OCI-LY3 (cell line): Measurements from ENCODE around the gene ANKS1B.

Experiments used
- H2AFZ ChIP-seq: fragments of 200-600, 300-600 bp; shearing (Covaris generic); 2 replicates; pipeline ENCODE4 v1.6.0; 2014; ENCODE audit warnings: antibody characterized with exemption, low read depth, low read length
- H3K27ac ChIP-seq: fragments of 200-600, 300-600 bp; sonication (generic); 2 replicates; pipeline ENCODE4 v1.5.1; 2014; ENCODE audit warnings: mild to moderate bottlenecking, low read length, moderate library complexity, mixed read lengths
- H3K27me3 ChIP-seq: fragments of 200-600, 300-600 bp; sonication (generic); 2 replicates; pipeline ENCODE4 v1.6.1; 2014; ENCODE audit warnings: low read depth, low read length, mixed read lengths
- H3K36me3 ChIP-seq: fragments of 200-600, 300-600 bp; sonication (generic); replicated peaks from 2 replicates; pipeline ENCODE3; 2014; ENCODE audit warnings: low read depth, low read length, mixed read lengths
- H3K4me1 ChIP-seq: fragments of 300-600, 200-600 bp; sonication (generic); 2 replicates; pipeline ENCODE4 v1.6.1; 2014; ENCODE audit warnings: low read length, mixed read lengths
- H3K4me2 ChIP-seq: fragments of 200-600, 300-600 bp; sonication (generic); 2 replicates; pipeline ENCODE4 v1.6.1; 2014; ENCODE audit warnings: low read length, mixed read lengths
- H3K4me3 ChIP-seq: fragments of 300-600, 200-600 bp; sonication (generic); 2 replicates; pipeline ENCODE4 v1.5.1; 2014; ENCODE audit warnings: antibody characterized with exemption, mild to moderate bottlenecking, low read length, moderate library complexity
- H3K79me2 ChIP-seq: fragments of 300-600, 200-600 bp; shearing (Covaris generic); 2 replicates; pipeline ENCODE4 v1.6.1; 2014; ENCODE audit warnings: mild to moderate bottlenecking, low read length, mixed read lengths
- H3K9ac ChIP-seq: fragments of 300-600, 200-600 bp; shearing (Covaris generic); 2 replicates; pipeline ENCODE4 v1.6.0; 2014; ENCODE audit warnings: mild to moderate bottlenecking, low read length, moderate library complexity
- H3K9me3 ChIP-seq: fragments of 200-600, 300-600 bp; shearing (Covaris generic); 2 replicates; pipeline ENCODE4 v1.6.1; 2014; ENCODE audit warnings: low read length, mixed read lengths; ENCODE audit not compliant: insufficient read depth
- H4K20me1 ChIP-seq: fragments of 200-600, 300-600 bp; sonication (generic); 2 replicates; pipeline ENCODE4 v1.6.1; 2016; ENCODE audit warnings: low read length, mixed read lengths; ENCODE audit not compliant: insufficient read depth
- CTCF ChIP-seq: fragments of 200-600, 300-600 bp; sonication (generic); IDR thresholded peaks from 2 replicates; pipeline ENCODE4 v1.5.1; 2014; ENCODE audit warnings: antibody characterized with exemption, low read length, low read depth
- EZH2phosphoT487 ChIP-seq: fragments of 200-600 bp; shearing (Covaris generic); IDR thresholded peaks from 2 replicates; pipeline ENCODE4 v1.6.1; 2018; ENCODE audit warnings: antibody characterized with exemption, mixed run types, low read depth

ANKS1B gene

GRCh38 chr12:98772818-98773217 lies 1211.9 kb downstream of the ANKS1B start:
- Histone ChIP-seq H3K27me3 (no peaks in the 10 kb centered on the region), H3K27ac (no peak overlapping the region), H3K79me2 (no peaks in the 10 kb centered on the region), H3K4me2 (no peak overlapping the region), H4K20me1 (no peaks in the 10 kb centered on the region), H3K9ac (no peak overlapping the region), H3K4me1 (no peaks in the 10 kb centered on the region), H3K36me3 (no peaks in the 10 kb centered on the region), H3K9me3 (no peaks in the 10 kb centered on the region), H3K4me3 (no peak overlapping the region), H2AFZ (no peak overlapping the region)
- TF ChIP-seq EZH2phosphoT487, result no peak
- no peak for TF ChIP-seq CTCF

GRCh38 chr12:98771811-98772752 lies 1212.7 kb downstream of the ANKS1B start:
- TF ChIP-seq CTCF (no peak), EZH2phosphoT487 (no peak)
- Histone ChIP-seq H3K36me3 (no peaks in the 10 kb centered on the region), H3K27me3 (no peaks in the 10 kb centered on the region), H3K9me3 (no peaks in the 10 kb centered on the region), H4K20me1 (no peaks in the 10 kb centered on the region), H3K4me2 (no peak overlapping the region), H3K4me3 (no peak overlapping the region), H3K27ac (no peak overlapping the region), H3K79me2 (no peaks in the 10 kb centered on the region), H3K4me1 (no peaks in the 10 kb centered on the region), H2AFZ (no peak overlapping the region), H3K9ac (no peak overlapping the region)

GRCh38 chr12:98770230-98770629 lies 1214.5 kb downstream of the ANKS1B start:
- no peak overlapping the region for H3K27ac ChIP-seq
- no peak overlapping the region for H3K4me2 ChIP-seq
- no peaks in the 10 kb centered on the region for H3K36me3 ChIP-seq
- no peak overlapping the region for H3K9ac ChIP-seq
- no peaks in the 10 kb centered on the region for H3K79me2 ChIP-seq
- H3K4me3 ChIP-seq, result no peak overlapping the region
- no peaks in the 10 kb centered on the region for H3K4me1 ChIP-seq
- TF ChIP-seq CTCF, result no peak
- no peak overlapping the region for H2AFZ ChIP-seq
- H4K20me1 ChIP-seq, result no peaks in the 10 kb centered on the region
- no peaks in the 10 kb centered on the region for H3K9me3 ChIP-seq
- no peaks in the 10 kb centered on the region for H3K27me3 ChIP-seq

- no peaks in the 10 kb centered on the region for H3K4me1 ChIP-seq
- H3K36me3 ChIP-seq, result no peaks in the 10 kb centered on the region
- no peak overlapping the region for H3K4me3 ChIP-seq
- no peak overlapping the region for H2AFZ ChIP-seq
- TF ChIP-seq EZH2phosphoT487, result no peak
- no peak for TF ChIP-seq CTCF
- H3K27ac ChIP-seq, result no peak overlapping the region
- H3K9ac ChIP-seq, result no peak overlapping the region
- no peaks in the 10 kb centered on the region for H3K27me3 ChIP-seq
- no peaks in the 10 kb centered on the region for H4K20me1 ChIP-seq
- H3K9me3 ChIP-seq, result no peaks in the 10 kb centered on the region
- H3K79me2 ChIP-seq, result no peaks in the 10 kb centered on the region
- H3K4me2 ChIP-seq, result no peak overlapping the region
Observed at GRCh38 chr12:98769068-98769467, 1215.7 kb downstream of the ANKS1B start.
